Activated CD8-positive, alpha-beta memory T cell treated with anti-CD3 and anti-CD28 coated beads for 1 hour (primary cell): ENCODE results near the gene SLC35F6.
"Not testable (repeated sequence)": the region's sequence is repeated elsewhere in the genome, so short reads cannot be mapped to it uniquely, and the experiment has no call there.

Source experiments
- DNase-seq, 2 donors: peaks; one replicate each; pipeline ENCODE4 v3.0.0-alpha.2; 2020; ENCODE audit warnings: low read depth in 1 of 2; ENCODE audit errors: extremely low read depth in 1 of 2

The SLC35F6 gene

GRCh38 chr2:26754972-26755670 is 9.0 kb upstream of the SLC35F6 start:
- no peak for DNase-seq

- no peak for DNase-seq
Measured at GRCh38 chr2:26756337-26756736, 7.7 kb upstream of the SLC35F6 start.

DNA sequence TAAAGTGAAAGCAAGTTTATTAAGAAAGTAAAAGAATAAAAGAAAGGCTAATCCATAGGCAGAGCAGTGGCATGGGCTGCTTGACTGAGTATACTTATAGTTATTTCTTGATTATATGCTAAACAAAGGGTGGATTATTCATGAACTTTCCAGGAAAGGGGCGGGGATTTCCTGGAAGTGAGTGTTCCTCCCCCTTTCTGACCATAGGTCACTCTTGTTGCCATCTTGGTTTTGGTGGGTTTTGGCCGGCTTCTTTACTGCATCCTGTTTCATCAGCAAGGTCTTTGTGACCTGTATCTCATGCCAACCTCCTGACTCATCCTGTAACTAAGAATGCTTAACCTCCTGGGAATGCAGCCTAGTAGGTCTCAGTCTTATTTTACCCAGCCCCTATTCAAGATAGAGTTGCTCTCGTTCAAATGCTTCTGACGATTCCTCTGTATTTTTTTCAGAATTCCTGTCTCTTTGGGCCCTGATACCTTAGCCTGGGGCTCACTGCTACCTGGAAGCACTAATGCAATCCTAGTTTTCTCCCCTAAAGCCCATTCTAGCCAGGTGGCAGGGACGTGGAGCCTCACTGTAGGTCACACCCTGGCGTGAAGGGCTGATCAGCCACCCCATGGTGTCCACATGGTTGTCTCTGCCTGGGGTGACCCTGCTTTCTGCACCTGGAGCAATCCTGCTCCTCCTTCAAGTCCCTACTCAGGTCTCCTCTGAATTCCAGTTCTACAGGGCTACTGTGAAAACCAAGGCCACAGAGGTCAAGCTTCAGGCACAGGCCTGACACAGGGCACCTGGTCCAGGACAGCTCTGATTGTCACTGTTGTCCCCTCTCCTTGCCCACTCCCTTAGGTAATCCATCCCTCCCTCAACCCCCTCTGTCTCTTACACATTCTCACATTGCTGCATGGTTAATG is 6.0 kb upstream of the SLC35F6 start:
- no peak for DNase-seq

DNA sequence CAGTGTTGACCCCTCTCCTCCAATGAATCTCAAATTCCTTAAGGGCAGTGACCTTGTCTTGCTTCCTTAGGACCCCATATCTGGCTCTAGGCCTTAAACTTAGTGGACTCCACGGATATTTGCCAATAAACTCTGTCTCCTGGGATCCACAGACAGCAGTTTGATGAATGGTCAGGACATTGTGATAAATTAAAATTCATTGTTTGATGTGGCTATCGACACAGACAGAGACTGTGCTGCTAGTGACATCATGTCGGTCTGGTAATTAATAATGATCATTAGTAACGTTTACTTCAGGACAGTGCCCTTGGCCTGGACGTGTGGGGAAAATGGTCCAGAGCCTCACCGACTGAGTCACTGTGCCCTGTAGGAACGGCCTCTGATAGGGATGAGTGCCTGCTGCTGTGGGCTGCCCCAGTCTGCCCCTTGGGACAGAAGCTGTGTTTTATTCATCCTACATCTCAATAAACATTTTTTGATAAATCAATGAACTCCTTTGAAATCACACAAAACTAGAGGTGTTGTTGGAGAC is 5.2 kb upstream of the SLC35F6 start:
- no peak for DNase-seq

DNA sequence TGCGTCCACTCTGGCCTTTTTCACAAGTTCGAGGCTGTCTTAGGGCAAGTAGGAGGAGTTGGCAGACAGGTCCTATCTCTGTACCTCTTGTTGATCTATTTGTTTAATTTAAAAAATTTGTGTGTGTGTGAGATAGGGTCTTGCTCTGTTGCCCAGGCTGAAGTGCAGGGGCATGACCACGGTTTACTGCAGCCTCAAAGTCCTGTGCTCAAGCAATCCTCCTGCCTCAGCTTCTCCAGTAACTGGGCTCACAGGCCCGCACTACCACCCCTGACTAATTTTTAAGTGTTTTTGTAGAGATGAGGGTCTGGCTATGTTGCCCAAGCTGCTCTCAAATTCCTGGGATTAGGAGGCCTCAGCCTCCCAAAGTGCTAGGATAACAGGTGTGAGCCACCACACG is 4.2 kb upstream of the SLC35F6 start:
- DNase-seq, result no peak

- DNase-seq, result not testable (repeated sequence)
Measured at GRCh38 chr2:26760991-26761390, 3.1 kb upstream of the SLC35F6 start.

DNA sequence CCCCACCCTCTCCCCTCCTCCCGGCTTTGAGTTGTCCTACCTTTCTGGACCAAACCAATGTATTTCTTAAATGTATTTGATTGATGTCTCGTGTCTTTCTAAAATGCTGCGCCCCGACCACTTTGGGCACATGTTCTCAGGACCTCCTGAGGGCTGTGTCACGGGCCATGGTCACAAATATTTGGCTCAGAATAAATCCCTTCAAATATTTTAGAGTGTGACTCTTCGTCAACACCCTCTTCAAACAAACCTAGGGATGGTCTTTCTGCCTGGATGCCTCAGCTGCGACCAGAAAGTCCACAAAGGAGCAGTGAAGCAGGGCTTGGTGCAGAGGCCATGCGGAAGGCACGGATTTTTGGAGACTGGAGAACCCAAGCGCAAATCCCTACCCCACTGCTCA is 1.1 kb upstream of the SLC35F6 start:
- no peak for DNase-seq

GRCh38 chr2:26764906-26765305 is 822 bp downstream of the SLC35F6 start:
- no peak for DNase-seq

GRCh38 chr2:26765475-26766200 is 1.6 kb downstream of the SLC35F6 start:
- no peak for DNase-seq

GRCh38 chr2:26767129-26767528 is 3.0 kb downstream of the SLC35F6 start:
- DNase-seq, result no peak

- no peak for DNase-seq
Measured at GRCh38 chr2:26767894-26768487, 3.9 kb downstream of the SLC35F6 start.

DNA sequence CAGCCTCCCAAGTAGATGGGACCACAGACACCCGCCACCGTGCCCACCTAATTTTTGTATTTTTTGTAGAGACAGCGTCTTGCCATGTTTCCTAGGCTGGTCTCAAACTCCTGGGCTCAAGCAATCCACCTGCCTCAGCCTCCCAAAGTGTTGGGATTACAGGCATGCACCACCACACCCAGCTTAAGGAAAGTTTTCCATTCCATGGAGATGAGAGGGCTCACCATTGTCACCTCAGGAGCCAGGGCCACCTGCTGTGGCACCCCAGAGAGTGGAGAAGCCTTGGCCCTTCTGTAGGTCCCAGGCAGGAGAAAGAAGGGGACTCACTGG is 4.6 kb downstream of the SLC35F6 start:
- no peak for DNase-seq

GRCh38 chr2:26769089-26769761 is 5.1 kb downstream of the SLC35F6 start:
- no peak for DNase-seq

DNA sequence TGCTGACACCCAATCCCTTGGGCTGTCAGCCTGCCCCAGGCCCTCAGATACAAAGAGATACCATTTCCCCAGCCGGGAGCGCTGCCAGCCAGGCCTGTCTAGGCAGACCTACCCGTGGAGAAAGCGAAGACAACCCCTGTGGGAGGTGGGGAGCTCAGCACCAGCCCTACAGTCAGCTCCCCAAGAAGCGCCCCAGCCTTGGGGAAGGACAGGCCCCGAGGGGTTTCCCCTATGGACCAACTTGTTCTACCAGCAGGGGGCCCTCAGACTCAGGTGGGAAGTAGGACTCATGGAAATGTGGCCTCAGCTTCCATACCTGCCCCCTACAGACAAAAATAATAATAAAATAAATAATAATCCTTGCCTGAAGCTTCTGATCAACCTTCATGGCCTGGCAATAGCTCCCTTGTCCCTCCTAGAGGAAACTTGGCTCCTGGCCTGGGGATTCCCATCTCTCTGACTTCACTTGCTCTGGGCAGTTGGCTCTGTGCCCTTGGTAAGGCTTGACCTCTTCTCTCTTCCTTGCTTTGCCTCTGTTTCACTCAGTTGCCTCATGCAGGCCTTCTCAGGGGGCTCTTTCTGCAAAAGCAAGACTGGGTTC is 7.0 kb downstream of the SLC35F6 start:
- DNase-seq, result no peak

GRCh38 chr2:26772064-26773001 is 8.2 kb downstream of the SLC35F6 start:
- DNase-seq, result no peak

DNA sequence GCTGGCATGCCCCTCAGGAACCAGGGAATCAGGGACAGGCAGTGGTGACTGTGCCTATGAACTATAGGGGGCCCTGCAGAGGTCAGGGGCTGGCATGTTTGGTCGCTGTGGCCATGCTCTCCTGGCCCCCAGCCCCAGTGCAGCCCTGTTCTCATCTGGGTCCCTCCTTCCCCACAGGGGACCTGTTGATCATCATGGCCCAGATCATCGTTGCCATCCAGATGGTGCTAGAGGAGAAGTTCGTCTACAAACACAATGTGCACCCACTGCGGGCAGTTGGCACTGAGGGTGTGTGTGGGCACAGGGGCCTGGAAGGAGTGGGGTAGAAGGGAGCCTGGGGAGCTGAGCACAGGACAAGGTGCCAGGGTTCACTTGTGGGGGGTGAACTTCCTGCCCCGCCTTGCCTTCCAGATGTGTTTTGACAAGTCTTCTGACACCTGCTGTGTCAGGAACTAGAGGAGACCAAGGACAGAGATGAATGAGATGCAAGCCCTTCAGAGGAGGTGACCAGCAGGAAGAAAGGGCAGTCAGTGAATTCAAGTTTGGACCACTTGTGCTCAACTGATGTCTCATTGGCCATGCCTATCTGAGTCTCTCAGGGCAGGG is 12.2 kb downstream of the SLC35F6 start:
- DNase-seq, result no peak

- DNase-seq, result no peak
Measured at GRCh38 chr2:26778098-26778497, 14.0 kb downstream of the SLC35F6 start.

DNA sequence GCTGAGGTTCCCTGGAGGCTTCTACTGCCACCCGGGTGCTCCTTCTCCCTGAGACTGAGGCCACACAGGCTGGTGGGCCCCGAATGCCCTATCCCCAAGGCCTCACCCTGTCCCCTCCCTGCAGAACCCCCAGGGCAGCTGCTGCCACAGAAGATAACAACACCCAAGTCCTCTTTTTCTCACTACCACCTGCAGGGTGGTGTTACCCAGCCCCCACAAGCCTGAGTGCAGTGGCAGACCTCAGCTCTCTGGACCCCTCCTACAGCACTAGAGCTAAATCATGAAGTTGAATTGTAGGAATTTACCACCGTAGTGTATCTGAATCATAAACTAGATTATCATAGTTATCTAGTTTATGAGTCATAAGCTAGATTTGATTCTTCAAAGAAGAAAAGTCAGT is 14.4 kb downstream of the SLC35F6 start:
- no peak for DNase-seq
